SJSA1 (cell line): Measurements from ENCODE around the gene IL12RB2. TPM values are rescaled to one million over a fixed set of nuclear protein-coding genes. Genes with fewer than 3 reads are reported as not detected.
"Not testable (repeated sequence)": the region's sequence is repeated elsewhere in the genome, so short reads cannot be mapped to it uniquely, and the experiment has no call there.

ENCODE experiments used
- DNase-seq, 2 experiments: peaks; one replicate each; pipeline ENCODE4 v3.0.0-alpha.2; 2015 to 2020; ENCODE audit warnings: low spot score in 2 of 2, low read depth in 1 of 2
- H3K27ac ChIP-seq: fragments of 250-450 bp; sonication (Bioruptor Pico); 2 replicates; pipeline ENCODE4 v1.5.1; 2020; ENCODE audit warnings: mild to moderate bottlenecking, moderate library complexity
- H3K27me3 ChIP-seq: fragments of 250-450 bp; sonication (Bioruptor Pico); replicated peaks from 2 replicates; pipeline ENCODE4 v1.5.1; 2020; ENCODE audit warnings: mild to moderate bottlenecking, moderate library complexity
- H3K36me3 ChIP-seq: fragments of 250-450 bp; sonication (Bioruptor Pico); 2 replicates; pipeline ENCODE4 v1.5.1; 2020; ENCODE audit warnings: mild to moderate bottlenecking
- H3K4me1 ChIP-seq: fragments of 250-450 bp; sonication (Bioruptor Pico); replicated peaks from 2 replicates; pipeline ENCODE4 v1.6.1; 2021; ENCODE audit warnings: mild to moderate bottlenecking
- H3K4me3 ChIP-seq: fragments of 250-450 bp; sonication (Bioruptor Pico); 2 replicates; pipeline ENCODE4 v1.5.1; 2020; ENCODE audit warnings: mild to moderate bottlenecking
- H3K9me3 ChIP-seq: fragments of 250-450 bp; sonication (Bioruptor Pico); replicated peaks from 2 replicates; pipeline ENCODE4 v1.5.1; 2020; ENCODE audit warnings: mild to moderate bottlenecking
- total RNA-seq: library from RNA; depleted of rRNA; stranded (reverse); fragments of >200 nt; shearing (Covaris generic); gene quantifications from 2 replicates; pipeline ENCODE4 v1.2.3, GENCODE V29; 2014

IL12RB2 gene
- total RNA-seq, 1 experiment from 2014 or later, result not detected

DNA sequence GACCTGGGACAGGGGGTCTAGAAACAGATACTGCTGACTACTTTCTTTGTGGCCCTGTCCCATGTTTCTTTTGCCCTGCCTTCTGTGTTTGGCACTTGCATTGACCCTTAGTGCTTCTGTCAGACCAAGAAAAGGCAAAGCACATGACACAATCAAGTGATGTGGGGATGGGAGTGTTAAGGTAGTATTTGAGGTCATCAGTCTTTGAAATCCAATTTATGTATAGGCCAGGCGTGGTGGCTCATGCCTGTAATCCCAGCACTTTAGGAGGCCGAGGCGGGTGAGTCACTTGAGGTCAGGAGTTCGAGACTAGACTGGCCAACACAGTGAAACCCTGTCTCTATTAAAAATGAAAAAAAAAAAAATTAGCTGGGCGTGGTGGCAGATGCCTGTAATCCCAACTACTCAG, 96.5 kb downstream of the IL12RB2 start:
- Histone ChIP-seq H3K36me3 (peaks cover 2% of the 10 kb centered on the region; the same call in 1 of the 2 replicates), H3K27me3 (no peaks in the 10 kb centered on the region), H3K9me3 (no peaks in the 10 kb centered on the region), H3K4me1 (no peaks in the 10 kb centered on the region), H3K4me3 (no peak overlapping the region), H3K27ac (no peak overlapping the region)
- DNase-seq, result no peak

DNA sequence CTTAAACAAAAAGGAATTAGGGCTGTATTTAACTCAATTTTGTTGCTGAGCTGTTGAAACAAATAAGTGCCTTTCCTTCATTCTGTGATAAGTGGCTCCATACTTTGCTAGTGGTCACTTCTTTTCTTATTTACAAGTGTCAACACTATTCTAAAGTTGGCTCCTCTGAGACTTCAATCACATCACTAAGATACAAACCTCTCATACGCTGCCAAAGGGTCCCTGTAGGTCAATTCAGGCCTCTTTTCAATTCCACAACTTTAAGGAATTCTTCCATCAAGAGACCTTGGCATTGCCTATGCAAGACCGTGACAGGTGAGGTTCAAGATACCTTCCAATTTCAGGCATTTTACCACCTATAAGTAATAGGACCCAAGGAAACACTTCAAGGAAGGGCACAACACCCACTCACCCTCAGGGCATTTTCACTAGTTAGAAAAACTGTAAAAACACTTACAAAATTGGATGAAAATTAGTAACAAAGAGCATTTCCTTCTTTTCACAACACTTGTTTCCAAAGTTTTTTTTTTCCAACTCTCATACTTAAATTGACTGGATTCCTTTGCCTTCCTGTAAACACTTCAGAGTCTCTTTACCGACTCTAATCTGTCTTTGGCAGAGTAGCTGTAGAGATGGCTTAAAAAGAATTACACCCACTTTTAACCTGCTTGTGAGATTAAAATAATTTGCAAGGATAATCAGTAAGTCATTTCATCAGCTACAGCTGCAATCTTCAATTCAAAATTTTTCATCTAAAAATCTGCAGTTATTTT, 98.0 kb downstream of the IL12RB2 start:
- Histone ChIP-seq H3K4me3 (no peak overlapping the region), H3K27me3 (no peaks in the 10 kb centered on the region), H3K4me1 (no peaks in the 10 kb centered on the region), H3K27ac (no peak overlapping the region), H3K36me3 (peaks cover 11% of the 10 kb centered on the region), H3K9me3 (no peaks in the 10 kb centered on the region)
- DNase-seq, result no peak

DNA sequence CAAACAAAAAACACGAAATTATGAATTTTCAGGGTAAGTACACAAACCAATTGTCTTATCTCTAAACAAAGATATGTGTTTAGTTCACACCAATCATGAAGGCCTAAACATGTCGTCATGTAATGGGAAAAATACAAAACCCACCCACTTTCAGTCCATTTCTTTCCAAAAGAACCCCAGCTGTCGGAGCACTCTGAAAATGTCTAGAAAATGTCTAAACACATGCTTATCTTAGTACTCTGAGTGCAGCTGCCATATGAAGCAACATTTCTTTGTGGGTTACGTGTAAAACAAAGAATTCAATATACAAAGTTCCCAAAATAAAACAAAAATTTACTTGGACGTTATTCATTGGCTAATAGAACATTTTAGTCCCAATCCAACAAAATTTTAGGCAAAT, 99.8 kb downstream of the IL12RB2 start:
- Histone ChIP-seq H3K4me3 (no peak overlapping the region), H3K4me1 (no peaks in the 10 kb centered on the region), H3K36me3 (peaks cover 24% of the 10 kb centered on the region), H3K9me3 (no peaks in the 10 kb centered on the region), H3K27me3 (no peaks in the 10 kb centered on the region), H3K27ac (no peak overlapping the region)
- DNase-seq, result no peak

DNA sequence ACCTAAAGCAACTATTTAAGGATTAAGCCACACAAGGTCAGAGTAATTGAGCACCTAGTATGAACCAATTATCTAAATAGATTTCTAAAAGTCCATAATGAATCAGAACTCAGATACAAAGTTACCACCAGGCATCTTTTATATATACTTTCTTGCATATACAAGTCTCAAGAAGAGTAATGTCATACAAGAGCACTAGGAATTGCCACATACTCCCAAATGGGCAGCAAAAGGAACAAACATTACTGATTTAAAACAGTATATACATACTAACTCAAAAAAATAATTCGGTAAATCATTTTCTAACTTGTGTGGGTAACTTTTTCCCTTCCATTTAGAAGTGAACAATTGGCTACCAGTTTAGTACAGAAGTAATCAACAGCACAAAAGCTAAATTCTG, 100.5 kb downstream of the IL12RB2 start:
- H3K4me3 ChIP-seq, result no peak overlapping the region
- H3K4me1 ChIP-seq, result no peaks in the 10 kb centered on the region
- H3K36me3 ChIP-seq, result peaks cover 29% of the 10 kb centered on the region
- no peak overlapping the region for H3K27ac ChIP-seq
- no peaks in the 10 kb centered on the region for H3K9me3 ChIP-seq
- no peak for DNase-seq
- no peaks in the 10 kb centered on the region for H3K27me3 ChIP-seq

DNA sequence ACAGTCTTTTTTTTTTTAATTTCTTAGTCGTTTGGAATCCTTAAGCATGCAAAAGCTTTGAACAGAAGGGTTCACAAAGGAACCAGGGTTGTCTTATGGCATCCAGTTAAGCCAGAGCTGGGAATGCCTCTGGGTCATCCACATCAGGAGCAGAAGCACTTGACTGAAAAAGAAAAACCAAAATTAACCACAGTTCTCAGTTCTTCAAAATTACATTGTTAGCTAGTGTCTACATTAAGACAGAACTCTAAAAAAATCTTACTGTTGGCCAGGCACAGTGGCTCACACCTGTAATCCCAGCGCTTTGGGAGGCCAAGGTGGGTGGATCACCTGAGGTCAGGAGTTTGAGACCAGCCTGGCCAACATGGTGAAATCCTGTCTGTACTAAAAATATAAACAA, 105.4 kb downstream of the IL12RB2 start:
- H3K27me3 ChIP-seq, H3K4me1 ChIP-seq, H3K4me3 ChIP-seq, DNase-seq, H3K9me3 ChIP-seq, H3K27ac ChIP-seq: not testable (repeated sequence)
- peaks cover 76% of the 10 kb centered on the region for H3K36me3 ChIP-seq

DNA sequence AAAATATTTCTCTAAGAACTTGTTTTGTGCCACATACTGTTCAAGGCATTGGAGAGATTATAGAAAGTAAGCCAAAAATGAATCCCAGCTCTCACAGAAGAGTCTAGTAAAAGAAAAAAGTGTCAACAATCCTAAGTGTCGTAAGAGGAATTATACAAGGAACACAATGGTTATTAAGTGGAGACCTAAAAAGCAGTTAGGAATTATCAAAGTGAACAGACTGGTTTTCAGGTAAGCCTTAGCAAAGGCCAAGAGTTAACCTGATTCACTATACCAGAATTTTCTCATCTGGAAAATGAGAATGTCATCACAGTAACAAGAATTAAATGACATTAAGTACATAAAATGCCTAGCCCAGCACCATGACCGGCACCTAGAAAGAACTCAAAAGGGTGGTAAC, 106.9 kb downstream of the IL12RB2 start:
- H3K4me1 ChIP-seq, result no peaks in the 10 kb centered on the region
- peaks cover 90% of the 10 kb centered on the region for H3K36me3 ChIP-seq
- DNase-seq, result no peak

DNA sequence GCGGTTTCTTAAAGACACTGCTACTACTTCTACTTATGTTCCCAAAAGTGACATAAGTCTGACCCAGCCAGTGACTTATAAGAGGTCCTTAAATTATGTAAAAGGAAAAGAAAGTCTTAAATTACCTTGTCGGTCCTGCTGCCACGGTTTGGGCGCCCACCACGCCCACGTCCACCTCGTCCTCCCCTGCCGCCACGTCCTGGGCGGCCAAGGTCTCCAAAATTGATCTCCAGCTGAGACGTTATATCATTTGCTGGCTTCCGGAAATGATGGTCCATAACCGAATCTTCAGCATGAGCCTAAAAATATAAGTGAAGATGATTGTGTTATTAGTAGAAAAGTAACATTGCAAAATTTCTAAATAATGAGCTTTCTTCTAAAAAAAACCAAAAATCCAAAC, 107.4 kb downstream of the IL12RB2 start:
- Histone ChIP-seq H3K27ac (no peak overlapping the region), H3K27me3 (no peaks in the 10 kb centered on the region), H3K4me3 (no peak overlapping the region), H3K36me3 (peaks cover 93% of the 10 kb centered on the region), H3K9me3 (no peaks in the 10 kb centered on the region), H3K4me1 (no peaks in the 10 kb centered on the region)
- no peak for DNase-seq

More for the DNA sequence above, 106.9 kb downstream of the IL12RB2 start:
- Histone ChIP-seq H3K27ac (no peak overlapping the region), H3K4me3 (no peak overlapping the region), H3K9me3 (no peaks in the 10 kb centered on the region), H3K27me3 (no peaks in the 10 kb centered on the region)

DNA sequence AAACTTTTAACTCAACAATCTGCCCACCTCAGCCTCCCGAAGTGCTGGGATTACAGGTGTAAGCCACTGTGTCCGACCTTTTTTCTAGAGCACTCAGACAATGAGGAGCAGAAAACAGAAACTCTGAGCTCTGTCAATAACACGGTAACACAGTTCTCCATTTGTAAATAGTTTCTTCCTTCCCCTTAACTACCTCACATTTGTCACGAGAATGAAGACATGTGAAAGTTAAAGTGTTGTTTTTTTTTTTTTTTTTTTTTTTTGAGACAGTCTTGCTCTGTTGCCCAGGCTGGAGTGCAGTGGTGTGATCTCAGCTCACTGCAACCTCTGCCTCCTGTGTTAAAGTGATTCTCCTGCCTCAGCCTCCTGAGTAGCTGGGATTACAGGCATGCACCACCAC, 110.1 kb downstream of the IL12RB2 start:
- not testable (repeated sequence) for H3K27ac ChIP-seq, H3K4me1 ChIP-seq, H3K4me3 ChIP-seq, DNase-seq, H3K27me3 ChIP-seq, H3K9me3 ChIP-seq
- H3K36me3 ChIP-seq, result peaks cover 100% of the 10 kb centered on the region

DNA sequence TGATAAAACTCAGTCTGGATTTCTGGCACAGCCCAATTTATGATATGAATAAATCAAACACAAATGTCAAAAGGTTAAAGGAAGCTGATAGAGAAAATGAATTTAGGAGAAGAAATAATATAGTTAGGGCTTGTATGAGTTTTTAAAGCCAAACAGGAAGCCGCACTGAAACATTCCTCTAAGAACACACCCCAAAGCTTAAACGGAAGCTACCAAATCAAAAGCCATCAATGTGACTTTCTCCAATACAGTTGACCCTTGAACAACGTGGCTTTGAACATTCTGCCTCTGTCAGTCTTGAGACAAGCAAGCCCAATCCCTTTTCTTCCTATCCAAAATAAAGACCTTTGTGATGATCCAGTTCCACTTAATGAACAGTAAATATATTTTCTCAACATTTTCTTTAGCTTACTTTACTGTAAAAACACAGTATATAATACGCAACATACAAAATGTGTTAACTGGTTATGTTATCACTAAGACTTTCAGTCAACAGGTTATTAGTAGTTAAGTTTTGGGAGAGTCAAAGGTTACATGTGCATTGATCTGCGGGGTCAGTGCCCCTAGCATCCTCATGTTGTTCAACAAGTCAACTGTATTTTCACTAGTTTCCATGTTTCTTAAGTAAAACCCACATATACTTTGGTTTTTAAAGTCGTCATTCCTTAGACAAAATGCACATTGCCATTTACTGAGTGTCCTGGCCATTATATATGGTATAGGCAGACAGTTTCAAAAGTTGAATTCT, 111.3 kb downstream of the IL12RB2 start:
- no peaks in the 10 kb centered on the region for H3K9me3 ChIP-seq
- H3K36me3 ChIP-seq, result peaks cover 100% of the 10 kb centered on the region
- H3K4me3 ChIP-seq, result no peak overlapping the region
- H3K27ac ChIP-seq, result no peak overlapping the region
- no peaks in the 10 kb centered on the region for H3K4me1 ChIP-seq
- no peak for DNase-seq
- no peaks in the 10 kb centered on the region for H3K27me3 ChIP-seq

DNA sequence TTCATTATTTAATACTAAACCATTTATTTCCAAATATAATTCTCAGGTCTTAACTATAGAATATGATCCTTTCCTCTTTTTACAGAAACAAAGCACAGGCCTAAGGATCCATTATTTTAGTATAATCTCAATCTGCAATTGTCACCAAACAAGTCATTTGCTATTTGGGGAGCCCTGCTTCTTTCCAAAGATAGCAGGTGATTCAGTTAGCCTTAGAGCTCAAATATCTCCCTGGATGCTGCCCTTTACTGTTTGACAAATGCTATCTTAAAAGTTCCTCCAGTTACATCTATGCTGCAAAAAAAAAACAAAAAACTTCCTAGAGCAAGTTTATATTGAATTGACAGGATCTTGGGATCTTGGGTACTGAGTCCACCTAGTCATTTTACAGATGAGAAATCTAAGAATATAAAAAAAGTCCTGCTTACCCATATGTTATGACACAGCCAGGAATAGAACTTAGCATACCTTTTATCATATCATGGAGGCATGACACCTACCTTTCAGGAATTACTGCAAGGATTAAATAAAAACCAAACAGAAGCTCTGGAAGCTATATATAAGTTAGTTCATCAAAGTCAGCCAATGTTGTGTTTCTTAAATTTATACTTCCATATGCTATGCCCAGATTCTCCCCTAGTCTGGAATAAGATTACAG, 113.3 kb downstream of the IL12RB2 start:
- Histone ChIP-seq H3K36me3 (peaks cover 100% of the 10 kb centered on the region), H3K27me3 (no peaks in the 10 kb centered on the region), H3K9me3 (no peaks in the 10 kb centered on the region), H3K4me1 (no peaks in the 10 kb centered on the region), H3K4me3 (no peak overlapping the region), H3K27ac (no peak overlapping the region)
- DNase-seq, result no peak

DNA sequence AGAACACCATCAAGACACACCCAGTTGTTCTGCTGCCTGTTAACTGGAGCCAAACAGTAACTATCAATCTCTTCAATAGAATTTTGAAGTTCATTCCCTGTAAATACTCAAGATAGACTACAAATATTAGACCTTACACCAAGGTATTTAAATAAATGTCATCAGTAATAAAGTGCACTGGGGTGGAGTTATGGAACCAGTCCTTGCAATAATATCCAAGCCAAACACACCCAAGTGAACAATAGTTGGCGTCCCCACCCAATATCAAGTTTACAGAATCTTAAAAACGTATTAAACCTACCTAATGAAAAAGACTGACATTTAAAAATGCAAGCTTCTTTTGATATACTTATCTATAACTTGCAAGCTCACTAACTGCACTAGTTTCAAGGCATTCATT, 119.8 kb downstream of the IL12RB2 start:
- no peak for DNase-seq
- Histone ChIP-seq H3K27ac (no peak overlapping the region), H3K27me3 (no peaks in the 10 kb centered on the region), H3K36me3 (peaks cover 73% of the 10 kb centered on the region), H3K4me1 (peaks cover 15% of the 10 kb centered on the region; the same call in 1 of the 2 replicates), H3K4me3 (peak overlapping the region; percentile 59), H3K9me3 (no peaks in the 10 kb centered on the region)

DNA sequence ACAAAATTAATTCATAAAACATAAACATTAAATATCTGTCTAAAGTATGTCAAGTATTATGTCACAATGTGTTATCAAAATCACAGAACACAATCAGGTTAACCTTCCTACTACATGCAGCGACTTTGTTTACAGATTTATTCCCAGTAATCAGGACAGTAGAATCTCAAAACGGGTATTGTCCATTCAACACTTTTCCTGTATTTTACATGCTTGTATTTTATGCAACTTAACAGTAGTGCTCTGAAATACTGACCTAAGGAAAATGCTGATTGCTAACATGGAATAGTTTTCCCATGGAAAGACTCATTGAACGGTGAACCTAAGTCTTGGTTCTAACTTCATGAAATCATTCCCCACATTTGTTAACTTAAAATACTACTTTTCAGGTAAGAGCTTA, 120.3 kb downstream of the IL12RB2 start:
- peaks cover 68% of the 10 kb centered on the region for H3K36me3 ChIP-seq
- no peaks in the 10 kb centered on the region for H3K27me3 ChIP-seq
- H3K9me3 ChIP-seq, result no peaks in the 10 kb centered on the region
- peak overlapping the region; percentile 59 for H3K4me3 ChIP-seq
- no peak overlapping the region for H3K27ac ChIP-seq
- no peak for DNase-seq
- H3K4me1 ChIP-seq, result peaks cover 15% of the 10 kb centered on the region

DNA sequence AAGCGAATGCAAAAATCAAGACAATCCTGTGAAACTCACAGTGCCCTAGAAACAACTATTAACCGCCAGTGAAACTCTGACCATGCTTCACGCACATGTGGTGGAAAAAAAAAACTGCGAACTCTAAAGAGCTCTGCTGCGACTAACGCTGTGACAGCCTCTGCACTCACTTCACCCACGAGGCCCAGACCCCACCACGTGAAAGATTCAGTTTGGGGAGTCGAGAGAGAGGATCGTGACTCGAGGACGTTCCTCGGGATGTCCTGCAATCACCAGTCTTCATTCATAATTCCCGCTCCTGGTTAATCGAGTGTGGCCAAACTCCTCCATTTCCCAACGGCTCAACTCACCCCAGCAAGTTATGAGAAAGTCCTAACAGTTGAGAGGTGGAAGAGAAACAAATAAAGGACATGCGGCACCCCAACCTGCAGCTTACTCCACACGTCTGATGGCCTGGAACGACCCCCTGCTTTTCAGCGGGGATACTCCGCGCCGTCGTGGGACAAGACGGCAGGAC, 121.4 kb downstream of the IL12RB2 start:
- Histone ChIP-seq H3K4me3 (peak overlapping the region; percentile 59), H3K4me1 (peaks cover 23% of the 10 kb centered on the region), H3K27me3 (no peaks in the 10 kb centered on the region), H3K9me3 (no peaks in the 10 kb centered on the region), H3K36me3 (peaks cover 57% of the 10 kb centered on the region), H3K27ac (peak overlapping the region; percentile 71)
- peak in 1 of 2 experiments; percentile 30 for DNase-seq
